WI38 (cell line): ENCODE measurements around the gene RELB.

Experiments
- H3K4me3 ChIP-seq: 2 replicates; pipeline ENCODE4 v1.5.1; 2011; ENCODE audit warnings: low read depth, mild to moderate bottlenecking, control low read depth, low read length
- CTCF ChIP-seq: IDR thresholded peaks from 2 replicates; pipeline ENCODE4 v1.5.1; 2012; ENCODE audit warnings: low read depth, mild to moderate bottlenecking, control low read depth, low read length

Gene RELB

GRCh38 chr19:45061965-45062364, 60.7 kb downstream of the RELB start:
- H3K4me3 ChIP-seq = no peak overlapping the region
- no peak for TF ChIP-seq CTCF

GRCh38 chr19:45063851-45064801, 62.9 kb downstream of the RELB start:
- TF ChIP-seq CTCF = no peak
- H3K4me3 ChIP-seq = no peak overlapping the region

- TF ChIP-seq CTCF = no peak
These were observed 65.8 kb downstream of the RELB start for GRCh38 chr19:45066921-45067661.

GRCh38 chr19:45068041-45068440, 66.8 kb downstream of the RELB start:
- no peak overlapping the region for H3K4me3 ChIP-seq
- TF ChIP-seq CTCF = no peak

More at GRCh38 chr19:45066921-45067661, 65.8 kb downstream of the RELB start:
- H3K4me3 ChIP-seq = no peak overlapping the region

GRCh38 chr19:45069056-45069455, 67.8 kb downstream of the RELB start:
- TF ChIP-seq CTCF = no peak
- no peak overlapping the region for H3K4me3 ChIP-seq

GRCh38 chr19:45070214-45070613, 69.0 kb downstream of the RELB start:
- TF ChIP-seq CTCF = no peak
- no peak overlapping the region for H3K4me3 ChIP-seq
